ENCODE data around the gene HACD2. TPM values are rescaled to one million over a fixed set of nuclear protein-coding genes. Genes with fewer than 3 reads are reported as not detected.

HACD2 gene
- total and polyA plus RNA-seq, 3 donors from 2014 or later = 34.8 to 79.7 (median 55.9) TPM

GRCh38 chr3:123582315-123582714 is 2.5 kb downstream of the HACD2 start:
- H3K4me3 ChIP-seq = no peak overlapping the region
- H3K27me3 ChIP-seq = no peaks in the 10 kb centered on the region
- intact Hi-C loops (cut with DNase I; ENCODE audit: low total_unique reads) = no loop called here
- DNase-seq = no peak
- no peak overlapping the region for H3K27ac ChIP-seq
- WGBS, 2 donors = 77 to 78% methylated on average over 3 of the region's 3 CpGs
- TF ChIP-seq, protein P1, sequence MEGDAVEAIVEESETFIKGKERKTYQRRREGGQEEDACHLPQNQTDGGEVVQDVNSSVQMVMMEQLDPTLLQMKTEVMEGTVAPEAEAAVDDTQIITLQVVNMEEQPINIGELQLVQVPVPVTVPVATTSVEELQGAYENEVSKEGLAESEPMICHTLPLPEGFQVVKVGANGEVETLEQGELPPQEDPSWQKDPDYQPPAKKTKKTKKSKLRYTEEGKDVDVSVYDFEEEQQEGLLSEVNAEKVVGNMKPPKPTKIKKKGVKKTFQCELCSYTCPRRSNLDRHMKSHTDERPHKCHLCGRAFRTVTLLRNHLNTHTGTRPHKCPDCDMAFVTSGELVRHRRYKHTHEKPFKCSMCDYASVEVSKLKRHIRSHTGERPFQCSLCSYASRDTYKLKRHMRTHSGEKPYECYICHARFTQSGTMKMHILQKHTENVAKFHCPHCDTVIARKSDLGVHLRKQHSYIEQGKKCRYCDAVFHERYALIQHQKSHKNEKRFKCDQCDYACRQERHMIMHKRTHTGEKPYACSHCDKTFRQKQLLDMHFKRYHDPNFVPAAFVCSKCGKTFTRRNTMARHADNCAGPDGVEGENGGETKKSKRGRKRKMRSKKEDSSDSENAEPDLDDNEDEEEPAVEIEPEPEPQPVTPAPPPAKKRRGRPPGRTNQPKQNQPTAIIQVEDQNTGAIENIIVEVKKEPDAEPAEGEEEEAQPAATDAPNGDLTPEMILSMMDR (IDR thresholded peaks at IDR 0.05) = no peak
- no peak for TF ChIP-seq POLR2A (IDR thresholded peaks at IDR 0.05)
- peaks cover 16% of the 10 kb centered on the region for H3K4me1 ChIP-seq
- H3K9me3 ChIP-seq = no peaks in the 10 kb centered on the region
- no peaks in the 10 kb centered on the region for H3K36me3 ChIP-seq (ENCODE audit: low read depth, missing control alignments)

DNA sequence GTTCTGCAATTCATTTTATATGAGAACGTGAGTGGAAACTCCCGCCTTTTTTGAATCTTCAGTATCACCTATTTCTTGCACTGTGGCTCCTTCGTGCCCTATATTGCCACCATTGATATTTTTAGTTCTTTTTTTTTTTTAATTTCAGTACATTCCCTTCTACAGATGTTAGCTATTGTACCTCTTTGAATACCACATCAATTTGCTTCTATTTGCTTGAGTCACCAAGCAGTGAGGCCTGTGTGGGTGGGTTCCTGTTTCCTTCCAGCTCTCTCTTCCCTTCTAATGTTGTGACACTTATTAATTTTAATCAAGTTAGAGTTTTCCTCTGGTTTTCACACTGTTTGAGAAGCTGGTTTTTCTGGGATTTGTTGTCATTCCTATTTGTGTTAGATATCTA is 8.7 kb downstream of the HACD2 start:
- Histone ChIP-seq H3K36me3 (ENCODE audit: low read depth, missing control alignments) (no peaks in the 10 kb centered on the region), H3K27me3 (no peaks in the 10 kb centered on the region), H3K4me1 (no peaks in the 10 kb centered on the region), H3K9me3 (no peaks in the 10 kb centered on the region), H3K27ac (no peak overlapping the region), H3K4me3 (no peak overlapping the region)
- intact Hi-C loops (cut with DNase I; ENCODE audit: low total_unique reads) = no loop called here
- 84 to 85% methylated on average over 3 of the region's 3 CpGs for WGBS, 2 donors
- no peak for DNase-seq
- TF ChIP-seq POLR2A (IDR thresholded peaks at IDR 0.05) = no peak
- TF ChIP-seq, protein P1 (IDR thresholded peaks at IDR 0.05) = no peak

GRCh38 chr3:123571973-123572365 is 12.9 kb downstream of the HACD2 start:
- no peak for TF ChIP-seq POLR2A (IDR thresholded peaks at IDR 0.05)
- TF ChIP-seq, protein P1 (IDR thresholded peaks at IDR 0.05) = no peak
- H3K4me1 ChIP-seq = peaks cover 5% of the 10 kb centered on the region
- WGBS, 2 donors = 90 to 94% methylated on average over 2 of the region's 2 CpGs

GRCh38 chr3:123571264-123571972 is 13.4 kb downstream of the HACD2 start:
- no peak overlapping the region for H3K4me3 ChIP-seq
- no peaks in the 10 kb centered on the region for H3K9me3 ChIP-seq
- no peak for DNase-seq
- H3K27me3 ChIP-seq = no peaks in the 10 kb centered on the region
- no peaks in the 10 kb centered on the region for H3K36me3 ChIP-seq (ENCODE audit: low read depth, missing control alignments)
- no peak overlapping the region for H3K27ac ChIP-seq
- 54 to 83% methylated on average over 4 of the region's 4 CpGs for WGBS, 2 donors
- TF ChIP-seq POLR2A (IDR thresholded peaks at IDR 0.05) = no peak
- TF ChIP-seq, protein P1 (IDR thresholded peaks at IDR 0.05) = no peak
- peaks cover 5% of the 10 kb centered on the region for H3K4me1 ChIP-seq
- intact Hi-C loops (cut with DNase I; ENCODE audit: low total_unique reads) = no loop called here

More at GRCh38 chr3:123571973-123572365, 12.9 kb downstream of the HACD2 start:
- Histone ChIP-seq H3K4me3 (no peak overlapping the region), H3K9me3 (no peaks in the 10 kb centered on the region), H3K36me3 (ENCODE audit: low read depth, missing control alignments) (no peaks in the 10 kb centered on the region), H3K27me3 (no peaks in the 10 kb centered on the region), H3K27ac (no peak overlapping the region)
- no peak for DNase-seq
- intact Hi-C loops (cut with DNase I; ENCODE audit: low total_unique reads) = no loop called here

- no peak overlapping the region for H3K4me3 ChIP-seq
- DNase-seq = no peak
- H3K27me3 ChIP-seq = no peaks in the 10 kb centered on the region
- no peak for TF ChIP-seq POLR2A (IDR thresholded peaks at IDR 0.05)
- TF ChIP-seq, protein P1 (IDR thresholded peaks at IDR 0.05) = no peak
- peaks cover 5% of the 10 kb centered on the region for H3K4me1 ChIP-seq
- no peaks in the 10 kb centered on the region for H3K36me3 ChIP-seq (ENCODE audit: low read depth, missing control alignments)
- intact Hi-C loops (cut with DNase I; ENCODE audit: low total_unique reads) = no loop called here
- H3K27ac ChIP-seq = no peak overlapping the region
- no peaks in the 10 kb centered on the region for H3K9me3 ChIP-seq
These were observed 16.0 kb downstream of the HACD2 start for GRCh38 chr3:123568875-123569274.

Measured in testis (tissue), 3 donors.